ENCODE measurements around the gene BIN1.

- TF ChIP-seq TAF1 (IDR thresholded peaks at IDR 0.05; ENCODE audit: low read depth) (no peak), CTCF (IDR thresholded peaks at IDR 0.05; ENCODE audit: poor library complexity, severe bottlenecking) (no peak), EZH2 (IDR thresholded peaks at IDR 0.05; ENCODE audit: borderline replicate concordance, insufficient read depth, low read length, poor library complexity, severe bottlenecking) (no peak), RAD21 (conservative IDR thresholded peaks at IDR 0.05) (no peak)
These were observed 67.4 kb downstream of the BIN1 start for GRCh38 chr2:127039387-127040031.
